ENCODE data around the gene TMA7B.

TMA7B gene

GRCh38 chr22:39954584-39955055 is 5.6 kb upstream of the TMA7B start:
- DNase-seq, result no peak

GRCh38 chr22:39955675-39956074 is 4.5 kb upstream of the TMA7B start:
- DNase-seq, result peak in 1 of 2 experiments; percentile 16

- no peak for DNase-seq
These were observed 3.1 kb upstream of the TMA7B start for GRCh38 chr22:39956932-39957664.

GRCh38 chr22:39958009-39958711 is 2.0 kb upstream of the TMA7B start:
- DNase-seq, result no peak

- no peak for DNase-seq
These were observed 1.1 kb upstream of the TMA7B start for GRCh38 chr22:39958949-39959639.

GRCh38 chr22:39960791-39961746 is 872 bp downstream of the TMA7B start:
- DNase-seq, result no peak

- DNase-seq, result no peak
These were observed 1.9 kb downstream of the TMA7B start for GRCh38 chr22:39962071-39962470.

- no peak for DNase-seq
These were observed 5.6 kb downstream of the TMA7B start for GRCh38 chr22:39965748-39966147.

- DNase-seq, result no peak
These were observed 6.3 kb downstream of the TMA7B start for GRCh38 chr22:39966470-39966869.

- DNase-seq, result no peak
These were observed 7.1 kb downstream of the TMA7B start for GRCh38 chr22:39967103-39967829.

GRCh38 chr22:39967996-39968972 is 8.1 kb downstream of the TMA7B start:
- DNase-seq, result no peak

GRCh38 chr22:39970742-39971141 is 10.5 kb downstream of the TMA7B start:
- DNase-seq, result no peak

- peak in 1 of 2 experiments; percentile 56 for DNase-seq
These were observed 12.4 kb downstream of the TMA7B start for GRCh38 chr22:39972641-39973040.

GRCh38 chr22:39973656-39974055 is 13.5 kb downstream of the TMA7B start:
- DNase-seq, result no peak

- DNase-seq, result no peak
These were observed 13.9 kb downstream of the TMA7B start for GRCh38 chr22:39974065-39974464.

- DNase-seq, result no peak
These were observed 18.9 kb downstream of the TMA7B start for GRCh38 chr22:39979048-39979447.

GRCh38 chr22:39979458-39979857 is 19.3 kb downstream of the TMA7B start:
- no peak for DNase-seq

- DNase-seq, result peak in 1 of 2 experiments; percentile 53
These were observed 20.4 kb downstream of the TMA7B start for GRCh38 chr22:39980596-39980995.

- no peak for DNase-seq
These were observed 23.1 kb downstream of the TMA7B start for GRCh38 chr22:39983346-39983745.

- DNase-seq, result no peak
These were observed 23.8 kb downstream of the TMA7B start for GRCh38 chr22:39984006-39984405.

GRCh38 chr22:39984746-39985145 is 24.5 kb downstream of the TMA7B start:
- no peak for DNase-seq

Measured in NCI-H524 (cell line).